GM23338 (cell line): Measurements from ENCODE around the gene LETMD1. TPM values are rescaled to one million over a fixed set of nuclear protein-coding genes. Genes with fewer than 3 reads are reported as not detected.

Source experiments
- ATAC-seq: fragments of 200-7000 bp; cut with Tn5 transposase; 3 replicates; pipeline ENCODE4 v1.9.1; 2020
- DNase-seq: peaks from one replicate; pipeline ENCODE4 v3.0.0-alpha.2; 2015; ENCODE audit warnings: low spot score
- H2AFZ ChIP-seq: fragments of 200-600 bp; sonication (generic); 2 replicates; pipeline ENCODE4 v1.8.0; 2016; ENCODE audit warnings: antibody characterized with exemption, mild to moderate bottlenecking, moderate library complexity
- H3F3A ChIP-seq: fragments of 200-600 bp; sonication (generic); replicated peaks from 2 replicates; pipeline ENCODE4 v1.8.0; 2017; ENCODE audit warnings: antibody characterized with exemption, mixed run types, low read depth
- H3K27ac ChIP-seq: fragments of 200-600 bp; sonication (generic); 2 replicates; pipeline ENCODE4 v1.6.1; 2016; ENCODE audit warnings: low read depth
- H3K27me3 ChIP-seq: fragments of 200-600 bp; sonication (generic); 2 replicates; pipeline ENCODE4 v1.8.0; 2016; ENCODE audit warnings: mild to moderate bottlenecking, mixed run types, moderate library complexity; ENCODE audit not compliant: insufficient read depth
- H3K36me3 ChIP-seq: fragments of 200-600 bp; sonication (generic); 2 replicates; pipeline ENCODE4 v1.8.0; 2016; ENCODE audit warnings: mild to moderate bottlenecking; ENCODE audit not compliant: insufficient read depth
- H3K4me1 ChIP-seq: fragments of 200-600 bp; sonication (generic); 2 replicates; pipeline ENCODE4 v1.8.0; 2016; ENCODE audit warnings: mild to moderate bottlenecking, moderate library complexity; ENCODE audit not compliant: insufficient read depth
- H3K4me2 ChIP-seq: fragments of 200-600 bp; sonication (generic); 2 replicates; pipeline ENCODE4 v1.7.1; 2017; ENCODE audit warnings: mixed run types
- H3K4me3 ChIP-seq: fragments of 200-600 bp; sonication (generic); 2 replicates; pipeline ENCODE4 v1.6.1; 2016; ENCODE audit warnings: mixed run types
- H3K79me2 ChIP-seq: fragments of 200-600 bp; sonication (generic); replicated peaks from 2 replicates; pipeline ENCODE4 v1.8.0; 2017; ENCODE audit warnings: mild to moderate bottlenecking; ENCODE audit not compliant: insufficient read depth
- H3K9me2 ChIP-seq: fragments of 200-600 bp; sonication (generic); 2 replicates; pipeline ENCODE4 v1.8.0; 2017; ENCODE audit not compliant: insufficient read depth
- H4K20me1 ChIP-seq: fragments of 200-600 bp; sonication (generic); replicated peaks from 2 replicates; pipeline ENCODE4 v1.8.0; 2017; ENCODE audit warnings: mild to moderate bottlenecking; ENCODE audit not compliant: insufficient read depth
- H3K27ac Mint-ChIP-seq: 2 replicates; pipeline ENCODE4 v1.8.0; 2020; ENCODE audit warnings: inconsistent platforms, mild to moderate bottlenecking, moderate library complexity, mixed read lengths
- H3K27me3 Mint-ChIP-seq: 3 replicates; pipeline ENCODE4 v1.8.0; 2022; ENCODE audit warnings: low read depth, mild to moderate bottlenecking, moderate library complexity, mixed read lengths, inconsistent platforms; ENCODE audit not compliant: insufficient read depth, poor library complexity
- H3K36me3 Mint-ChIP-seq: 3 replicates; pipeline ENCODE4 v1.8.0; 2021; ENCODE audit warnings: low read depth, mild to moderate bottlenecking, inconsistent platforms, moderate library complexity, mixed read lengths
- H3K4me1 Mint-ChIP-seq: 3 replicates; pipeline ENCODE4 v1.8.0; 2020; ENCODE audit warnings: mild to moderate bottlenecking, inconsistent platforms, mixed read lengths
- H3K4me3 Mint-ChIP-seq: 3 replicates; pipeline ENCODE4 v1.8.0; 2021; ENCODE audit warnings: moderate library complexity, mild to moderate bottlenecking, inconsistent platforms, mixed read lengths
- H3K9me3 Mint-ChIP-seq: 3 replicates; pipeline ENCODE4 v1.8.0; 2020; ENCODE audit warnings: moderate library complexity, mild to moderate bottlenecking, inconsistent platforms, mixed read lengths
- CREB1 ChIP-seq: fragments of 250-450 bp; sonication (Bioruptor Pico); IDR thresholded peaks from 2 replicates; pipeline ENCODE4 v1.5.0; 2020; ENCODE audit warnings: low read depth, mild to moderate bottlenecking, moderate library complexity
- CTCF ChIP-seq, 2 experiments: fragments of 200-600 bp in 1 of 2; sonication (generic) in 1 of 2; conservative IDR thresholded peaks; 2 replicates each; pipeline versions ENCODE4 v1.5.1 to v1.6.1; 2016 to 2017; ENCODE audit warnings: antibody characterized with exemption in 2 of 2, low read depth in 2 of 2, mild to moderate bottlenecking in 2 of 2, moderate library complexity in 1 of 2
- ETS1 ChIP-seq: IDR thresholded peaks from 2 replicates; pipeline ENCODE4 v1.6.1; 2016; ENCODE audit warnings: antibody characterized with exemption
- EZH2 ChIP-seq: fragments of 200-600 bp; sonication (generic); IDR thresholded peaks from one replicate; pipeline ENCODE4 v1.8.0; 2017; ENCODE audit warnings: antibody characterized with exemption, mild to moderate bottlenecking, low read depth; ENCODE audit not compliant: unreplicated experiment
- EZH2phosphoT487 ChIP-seq: fragments of 200-600 bp; sonication (generic); IDR thresholded peaks from one replicate; pipeline ENCODE4 v1.8.1; 2018; ENCODE audit warnings: antibody characterized with exemption; ENCODE audit not compliant: unreplicated experiment
- JUNB ChIP-seq: IDR thresholded peaks from one replicate; pipeline ENCODE4 v1.6.1; 2016; ENCODE audit warnings: antibody characterized with exemption; ENCODE audit not compliant: unreplicated experiment
- NANOG ChIP-seq: IDR thresholded peaks from 2 replicates; pipeline ENCODE4 v1.6.1; 2016; ENCODE audit warnings: antibody characterized with exemption, borderline replicate concordance
- REST ChIP-seq: IDR thresholded peaks from one replicate; pipeline ENCODE4 v1.6.1; 2018; ENCODE audit warnings: antibody characterized with exemption; ENCODE audit not compliant: unreplicated experiment
- STAT1 ChIP-seq: IDR thresholded peaks from one replicate; pipeline ENCODE4 v1.6.1; 2016; ENCODE audit warnings: antibody characterized with exemption; ENCODE audit not compliant: unreplicated experiment
- ZNF114 ChIP-seq: fragments of 250-450 bp; sonication (Bioruptor Pico); IDR thresholded peaks from 2 replicates; pipeline ENCODE4 v1.5.0; 2020; ENCODE audit warnings: mild to moderate bottlenecking, moderate library complexity
- ZNF331 ChIP-seq: fragments of 250-450 bp; sonication (Bioruptor Pico); IDR thresholded peaks from 2 replicates; pipeline ENCODE4 v1.5.0; 2020; ENCODE audit warnings: low read depth, mild to moderate bottlenecking, moderate library complexity
- ZNF462 ChIP-seq: fragments of 250-450 bp; sonication (Bioruptor Pico); IDR thresholded peaks from 2 replicates; pipeline ENCODE4 v1.5.0; 2020; ENCODE audit warnings: mild to moderate bottlenecking, moderate library complexity
- polyA plus RNA-seq: library from polyadenylated mRNA; unstranded; fragments of >200 nt; fragmentation: Nextera tagmentation; extraction: Ambion mirVana; gene quantifications from 2 replicates; pipeline ENCODE4 v1.2.1, GENCODE V29; 2016
- total RNA-seq: library from RNA; depleted of rRNA; stranded (reverse); fragments of >200 nt; shearing (Covaris generic); gene quantifications from 2 replicates; pipeline ENCODE4 v1.2.3, GENCODE V29; 2014

Gene LETMD1
- total and polyA plus RNA-seq, 2 experiments from 2014 or later = 15.7 to 29.9 TPM

GRCh38 chr12:51056242-51056641 is 8.1 kb downstream of the LETMD1 start (continued):
- no peak for TF ChIP-seq ETS1
- no peak for TF ChIP-seq STAT1
- no peak for TF ChIP-seq NANOG

GRCh38 chr12:51059086-51059485 is 11.0 kb downstream of the LETMD1 start:
- no peak overlapping the region for H3K27ac Mint-ChIP-seq
- H3K4me3 ChIP-seq = no peak overlapping the region
- H3K4me1 Mint-ChIP-seq = no peaks in the 10 kb centered on the region
- no peaks in the 10 kb centered on the region for H3K4me1 ChIP-seq
- peaks cover 61% of the 10 kb centered on the region for H3K36me3 Mint-ChIP-seq
- no peak overlapping the region for H3K27ac ChIP-seq
- H3K9me2 ChIP-seq = no peaks in the 10 kb centered on the region
- H3K4me3 Mint-ChIP-seq = no peak overlapping the region
- peaks cover 44% of the 10 kb centered on the region for H3K36me3 ChIP-seq
- H3K27me3 ChIP-seq = no peaks in the 10 kb centered on the region
- no peak overlapping the region for H3K4me2 ChIP-seq
- DNase-seq (no peak), ATAC-seq (no peak)
- H3F3A ChIP-seq = 0 out of 2 replicates have a peak, but pooled peaks cover 6% of the 10 kb centered on the region
- no peaks in the 10 kb centered on the region for H3K9me3 Mint-ChIP-seq
- peaks cover 6% of the 10 kb centered on the region; the same call in 1 of the 2 replicates for H4K20me1 ChIP-seq
- no peak overlapping the region for H2AFZ ChIP-seq
- H3K79me2 ChIP-seq = no peaks in the 10 kb centered on the region
- H3K27me3 Mint-ChIP-seq = peaks cover 8% of the 10 kb centered on the region
- TF ChIP-seq EZH2 (no peak), ZNF462 (CRISPR knock-in tag) (no peak), ZNF114 (CRISPR knock-in tag) (no peak), ETS1 (no peak), CREB1 (CRISPR knock-in tag) (no peak), JUNB (no peak), EZH2phosphoT487 (no peak), NANOG (no peak), CTCF (conservative IDR thresholded peaks at IDR 0.05; ENCODE audit: low read depth in 2 of 2) (no peak), STAT1 (no peak), REST (no peak), ZNF331 (CRISPR knock-in tag) (no peak)
